NCI-H2196 treated with DMSO at 0.1 percent for 48 hours (cell line): ENCODE measurements around the gene EIF5B.

Experiments
- DNase-seq: peaks from one replicate; lab custom pipeline; 2025; ENCODE audit not compliant: unreplicated experiment; lab: John Stamatoyannopoulos, UW

The EIF5B gene

DNA sequence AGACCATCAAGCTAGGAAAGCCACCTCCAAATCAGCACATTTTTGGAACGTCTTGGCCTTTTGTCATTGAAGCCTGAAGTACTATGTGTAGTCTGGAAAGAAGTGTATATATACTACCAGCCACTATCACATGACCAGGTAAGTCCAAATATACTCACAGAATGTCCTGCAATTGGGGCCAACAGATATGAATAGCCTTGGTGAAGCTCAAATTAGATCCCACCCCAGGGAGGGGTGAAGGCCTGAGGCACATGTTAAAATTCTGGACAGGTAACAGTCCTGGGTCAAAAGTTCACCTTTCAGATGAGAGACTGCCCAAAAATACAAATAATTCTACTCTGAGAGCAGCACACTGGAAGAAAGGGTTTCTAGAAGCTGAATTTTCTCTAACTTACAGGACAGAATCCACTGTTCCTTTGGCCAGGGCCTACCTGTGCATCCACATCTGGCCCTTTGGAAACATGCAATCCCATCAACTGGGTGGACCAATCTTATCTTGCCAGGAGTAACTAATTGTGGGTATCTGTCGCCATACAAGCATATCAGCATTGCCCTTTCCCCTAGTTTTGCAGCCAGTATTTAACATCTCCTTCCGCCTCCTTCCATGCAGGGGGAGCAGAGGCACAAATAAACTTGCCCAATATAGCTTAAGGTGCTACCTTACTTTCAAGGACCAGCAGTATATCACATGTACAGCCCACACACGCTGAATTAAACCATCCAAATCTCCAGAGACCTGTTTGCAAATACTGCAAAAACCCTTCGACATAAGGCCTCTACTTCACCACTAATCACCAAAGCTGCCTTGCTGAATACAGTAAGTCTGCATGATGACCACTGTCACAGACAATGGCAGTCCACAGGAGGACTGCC lies 67.8 kb downstream of the EIF5B start:
- no peak for DNase-seq

- DNase-seq: no peak
These were observed 68.9 kb downstream of the EIF5B start for GRCh38 chr2:99406137-99406536.

- DNase-seq: no peak
These were observed 73.1 kb downstream of the EIF5B start for GRCh38 chr2:99410276-99410675.

- DNase-seq: no peak
These were observed 77.4 kb downstream of the EIF5B start for GRCh38 chr2:99414566-99414965.

DNA sequence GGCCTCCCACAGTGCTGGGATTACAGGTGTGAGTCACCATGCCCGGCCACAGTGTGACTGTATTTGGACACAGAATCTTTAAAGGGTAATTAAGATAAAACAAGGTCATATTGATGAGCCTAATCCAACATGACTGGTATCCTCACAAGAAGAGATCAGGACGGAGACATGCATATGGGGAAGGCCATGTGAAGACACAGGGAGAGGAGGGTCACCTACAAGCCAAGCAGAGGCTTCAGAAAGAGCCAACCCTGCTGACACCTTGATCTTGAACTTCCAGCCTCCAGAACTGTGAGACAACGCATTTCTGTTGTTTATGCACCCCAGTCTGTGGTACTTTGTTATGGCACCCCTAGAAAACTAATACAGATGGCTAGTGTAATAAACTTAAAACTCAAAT lies 80.2 kb downstream of the EIF5B start:
- DNase-seq: no peak

DNA sequence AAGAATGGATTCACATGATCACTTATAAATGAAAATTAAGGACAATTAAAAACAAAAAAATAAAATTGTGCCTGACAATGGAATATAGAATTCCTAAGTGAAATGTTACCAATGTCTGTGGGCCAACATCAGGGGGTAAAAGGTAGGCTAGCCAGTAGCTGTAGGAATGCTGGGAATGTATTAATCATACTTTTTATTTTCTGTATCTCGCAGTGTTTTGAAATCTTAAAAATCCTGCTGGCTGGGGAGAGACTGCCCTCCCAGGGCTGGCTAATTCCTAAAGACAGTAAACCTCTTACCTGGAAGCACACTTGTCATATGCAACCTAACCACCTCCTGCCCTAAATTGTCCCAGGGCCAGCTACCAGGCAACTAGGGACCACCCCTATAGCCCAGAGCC lies 82.8 kb downstream of the EIF5B start:
- no peak for DNase-seq

DNA sequence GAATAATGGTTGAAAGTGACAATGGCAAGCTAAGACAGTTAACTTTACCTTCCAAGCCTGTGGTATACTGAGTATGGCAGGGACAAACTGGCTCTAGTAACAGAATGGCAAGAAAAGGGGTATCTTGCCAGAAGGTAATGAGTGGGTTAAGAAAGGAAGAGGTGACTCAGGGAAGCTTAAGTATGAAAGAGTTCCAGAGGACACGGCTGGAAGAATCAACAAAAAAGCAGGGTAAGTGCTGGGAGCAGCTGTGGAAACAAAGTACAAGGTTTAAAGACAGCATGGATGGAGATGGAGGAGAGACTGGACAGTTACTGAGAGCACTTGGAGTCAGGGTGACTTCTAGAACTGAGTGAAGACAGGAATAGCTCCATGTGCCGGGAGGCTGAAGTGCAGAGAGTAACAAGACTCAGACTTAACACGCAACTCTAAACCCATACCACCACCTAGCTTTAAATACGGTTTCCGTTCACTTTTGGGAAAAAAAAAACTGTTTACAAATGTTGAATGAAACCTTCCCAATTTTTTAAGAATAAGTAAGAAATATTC lies 83.6 kb downstream of the EIF5B start:
- DNase-seq: no peak

- DNase-seq: no peak
These were observed 84.3 kb downstream of the EIF5B start for GRCh38 chr2:99421469-99421868.

DNA sequence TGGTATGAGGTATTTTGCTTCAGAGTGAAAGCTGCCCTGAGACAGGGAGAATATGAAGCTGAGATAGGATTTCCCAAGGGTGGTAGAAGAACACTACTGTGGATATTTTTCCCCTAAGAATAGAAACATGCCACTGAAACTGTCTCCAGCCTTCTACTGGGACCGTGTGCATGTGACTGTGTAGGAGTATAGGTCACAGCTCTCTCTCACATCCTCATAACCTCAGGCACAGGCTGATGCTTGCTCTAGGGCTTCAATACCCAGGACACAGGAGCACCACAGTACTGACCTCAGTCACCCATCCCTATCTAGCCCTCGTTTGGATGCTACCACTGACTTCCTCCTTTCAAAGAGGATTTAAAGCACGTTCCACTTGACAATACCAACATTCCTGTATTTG lies 85.4 kb downstream of the EIF5B start:
- DNase-seq: no peak

- DNase-seq: no peak
These were observed 87.2 kb downstream of the EIF5B start for GRCh38 chr2:99424371-99424770.

DNA sequence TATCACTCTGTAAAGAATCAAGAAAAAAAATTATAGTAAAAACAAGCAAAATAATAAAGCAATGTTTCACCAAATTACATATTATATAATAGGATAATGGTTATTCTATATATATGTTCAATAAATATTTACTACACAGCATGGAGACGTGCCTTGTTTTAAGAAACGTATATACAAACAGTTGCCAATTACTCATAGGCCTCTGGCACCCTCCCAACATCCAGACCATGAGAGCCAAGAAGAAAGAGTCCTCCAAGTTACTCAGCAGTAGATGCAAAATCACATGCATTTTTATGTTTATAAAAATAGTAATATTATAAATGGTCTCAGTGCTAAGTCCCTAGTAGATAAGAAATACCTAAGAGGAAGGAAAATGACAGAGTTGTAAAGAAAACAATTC lies 87.8 kb downstream of the EIF5B start:
- no peak for DNase-seq

GRCh38 chr2:99430614-99431291 lies 93.6 kb downstream of the EIF5B start:
- DNase-seq: no peak

GRCh38 chr2:99431587-99432275 lies 94.5 kb downstream of the EIF5B start:
- no peak for DNase-seq

DNA sequence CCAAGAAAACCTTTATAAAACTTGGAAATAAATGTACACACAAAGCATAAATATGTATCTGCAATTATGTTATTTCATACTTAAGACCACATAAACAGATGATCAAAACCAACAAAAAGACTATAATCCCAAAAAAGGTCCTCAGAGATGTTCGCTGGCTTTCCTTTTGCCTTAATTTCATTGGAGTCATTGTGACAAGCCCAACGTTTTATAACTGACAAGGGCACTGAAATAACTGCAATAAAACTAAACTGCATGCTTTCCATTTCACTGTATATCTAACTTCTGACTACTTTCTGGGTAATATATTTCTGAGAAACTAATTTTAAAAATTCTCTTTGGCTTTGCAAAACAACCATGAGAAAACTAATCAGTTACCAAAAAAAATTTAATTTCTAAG lies 96.2 kb downstream of the EIF5B start:
- DNase-seq: no peak

- no peak for DNase-seq
These were observed 99.7 kb downstream of the EIF5B start for GRCh38 chr2:99436874-99437273.

GRCh38 chr2:99439971-99440505 lies 102.8 kb downstream of the EIF5B start:
- no peak for DNase-seq

DNA sequence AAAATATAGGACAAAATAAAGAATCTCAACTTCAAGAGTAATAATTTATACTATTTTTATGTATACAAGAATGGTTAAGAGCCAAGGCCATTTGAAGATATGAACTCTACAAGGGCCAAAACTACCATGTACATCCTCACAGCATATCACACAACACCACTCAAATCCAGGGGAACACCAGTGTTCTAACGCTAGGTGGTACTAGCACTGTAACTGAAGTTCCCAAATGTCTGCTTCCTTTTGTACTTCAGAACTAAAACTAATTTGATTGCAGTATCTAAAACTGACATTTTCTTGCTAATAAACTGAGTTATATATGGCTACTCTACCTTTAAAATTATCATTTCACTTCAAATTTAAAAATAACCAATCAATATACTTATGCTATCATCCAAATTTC lies 105.6 kb downstream of the EIF5B start:
- DNase-seq: no peak

GRCh38 chr2:99444222-99444621 lies 107.0 kb downstream of the EIF5B start:
- no peak for DNase-seq

DNA sequence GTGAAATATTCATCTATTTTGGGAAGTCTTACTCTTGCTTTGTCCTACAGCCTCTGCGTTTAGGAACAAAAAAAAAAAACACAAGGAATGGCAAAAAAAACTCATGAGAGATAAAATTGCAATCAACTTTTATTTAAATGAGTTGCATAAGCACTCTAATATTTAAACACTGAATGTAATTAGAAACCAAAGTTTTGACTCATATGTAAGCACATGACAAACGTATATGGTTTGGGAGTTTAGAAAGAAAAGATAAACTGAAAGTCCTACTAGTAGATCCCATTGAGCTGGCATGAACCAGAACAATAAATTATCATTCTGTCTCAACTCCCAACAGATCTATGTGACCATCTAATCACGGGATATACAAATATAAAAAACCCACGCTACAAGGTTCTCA lies 107.9 kb downstream of the EIF5B start:
- no peak for DNase-seq

GRCh38 chr2:99448556-99448955 lies 111.4 kb downstream of the EIF5B start:
- no peak for DNase-seq

DNA sequence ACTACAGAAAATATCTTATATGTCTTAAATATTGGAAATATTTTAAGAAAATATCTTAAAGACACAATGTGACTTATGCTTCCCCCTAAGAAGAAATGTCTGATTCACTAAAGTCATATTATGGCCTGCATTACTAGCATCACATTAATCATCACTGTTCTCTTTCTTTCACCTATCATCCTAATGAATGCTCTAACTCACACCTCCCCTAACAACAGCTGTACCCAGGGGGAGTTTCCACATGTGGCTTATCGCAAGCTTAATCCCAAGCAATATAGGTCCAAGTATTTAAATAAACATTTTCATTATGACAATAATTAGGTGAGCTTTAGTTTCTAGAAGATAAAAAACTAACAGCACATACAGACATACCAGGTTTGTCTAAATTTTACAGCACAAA lies 113.0 kb downstream of the EIF5B start:
- no peak for DNase-seq
